ENCODE results near the gene TGM3.

The TGM3 gene

GRCh38 chr20:2363587-2363986, 67.8 kb downstream of the TGM3 start:
- TF ChIP-seq CTCF (IDR thresholded peaks at IDR 0.05; ENCODE audit: control insufficient read depth, extremely low read depth, insufficient read depth) = no peak
- DNase-seq (ENCODE audit: low read depth) = no peak
- no peak overlapping the region for H3K4me3 ChIP-seq (ENCODE audit: low read depth, low read length)

- DNase-seq (ENCODE audit: low read depth) = no peak
- TF ChIP-seq CTCF (IDR thresholded peaks at IDR 0.05; ENCODE audit: control insufficient read depth, extremely low read depth, insufficient read depth) = no peak
- no peak overlapping the region for H3K4me3 ChIP-seq (ENCODE audit: low read depth, low read length)
Observed at GRCh38 chr20:2364044-2364443, 68.2 kb downstream of the TGM3 start.

- TF ChIP-seq CTCF (IDR thresholded peaks at IDR 0.05; ENCODE audit: control insufficient read depth, extremely low read depth, insufficient read depth) = no peak
- no peak for DNase-seq (ENCODE audit: low read depth)
- no peak overlapping the region for H3K4me3 ChIP-seq (ENCODE audit: low read depth, low read length)
Observed at GRCh38 chr20:2365091-2365490, 69.3 kb downstream of the TGM3 start.

GRCh38 chr20:2365666-2366065, 69.9 kb downstream of the TGM3 start:
- no peak for DNase-seq (ENCODE audit: low read depth)
- no peak overlapping the region for H3K4me3 ChIP-seq (ENCODE audit: low read depth, low read length)
- TF ChIP-seq CTCF (IDR thresholded peaks at IDR 0.05; ENCODE audit: control insufficient read depth, extremely low read depth, insufficient read depth) = no peak

GRCh38 chr20:2368621-2369020, 72.8 kb downstream of the TGM3 start:
- TF ChIP-seq CTCF (IDR thresholded peaks at IDR 0.05; ENCODE audit: control insufficient read depth, extremely low read depth, insufficient read depth) = no peak
- DNase-seq (ENCODE audit: low read depth) = no peak
- H3K4me3 ChIP-seq (ENCODE audit: low read depth, low read length) = no peak overlapping the region

- no peak overlapping the region for H3K4me3 ChIP-seq (ENCODE audit: low read depth, low read length)
- TF ChIP-seq CTCF (IDR thresholded peaks at IDR 0.05; ENCODE audit: control insufficient read depth, extremely low read depth, insufficient read depth) = no peak
- DNase-seq (ENCODE audit: low read depth) = no peak
Observed at GRCh38 chr20:2373098-2373497, 77.3 kb downstream of the TGM3 start.

GRCh38 chr20:2374346-2375125, 78.7 kb downstream of the TGM3 start:
- no peak for TF ChIP-seq CTCF (IDR thresholded peaks at IDR 0.05; ENCODE audit: control insufficient read depth, extremely low read depth, insufficient read depth)
- no peak overlapping the region for H3K4me3 ChIP-seq (ENCODE audit: low read depth, low read length)
- no peak for DNase-seq (ENCODE audit: low read depth)

Measured in LNCaP clone FGC (cell line).